ENCODE data around the gene ENO3. TPM values are rescaled to one million over a fixed set of nuclear protein-coding genes. Genes with fewer than 3 reads are reported as not detected.

The ENO3 gene
- total RNA-seq, 2 donors from 2014 or later = 32.1 to 47.9 TPM

DNA sequence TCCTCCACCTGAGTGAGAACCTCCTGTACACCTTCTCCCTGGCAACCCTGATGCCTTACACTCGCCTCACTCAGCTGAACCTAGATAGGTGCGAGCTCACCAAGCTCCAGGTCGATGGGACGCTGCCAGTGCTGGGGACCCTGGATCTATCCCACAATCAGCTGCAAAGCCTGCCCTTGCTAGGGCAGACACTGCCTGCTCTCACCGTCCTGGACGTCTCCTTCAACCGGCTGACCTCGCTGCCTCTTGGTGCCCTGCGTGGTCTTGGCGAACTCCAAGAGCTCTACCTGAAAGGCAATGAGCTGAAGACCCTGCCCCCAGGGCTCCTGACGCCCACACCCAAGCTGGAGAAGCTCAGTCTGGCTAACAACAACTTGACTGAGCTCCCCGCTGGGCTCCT, 18.2 kb upstream of the ENO3 start:
- Mint-ChIP-seq H3K9me3 (no peaks in the 10 kb centered on the region), H3K36me3 (no peaks in the 10 kb centered on the region), H3K27ac (no peak overlapping the region)
- ATAC-seq (no peak), DNase-seq (ENCODE audit: low spot score in 2 of 2) (no peak)

GRCh38 chr17:4933646-4934045, 17.3 kb upstream of the ENO3 start:
- peak overlapping the region in 1 of 2 donors; percentile 56 for H3K27ac Mint-ChIP-seq
- no peaks in the 10 kb centered on the region for H3K9me3 Mint-ChIP-seq
- H3K36me3 Mint-ChIP-seq = peaks cover 0 to 6% of the 10 kb centered on the region in 2 donors
- ATAC-seq (no peak), DNase-seq (ENCODE audit: low spot score in 2 of 2) (no peak)

GRCh38 chr17:4934173-4934979, 16.5 kb upstream of the ENO3 start:
- H3K27ac Mint-ChIP-seq = peak overlapping the region; percentile 27 to 56
- H3K36me3 Mint-ChIP-seq = peaks cover 4 to 13% of the 10 kb centered on the region in 2 donors
- DNase-seq (ENCODE audit: low spot score in 2 of 2) = peak in 1 of 2 donors; percentile 78
- H3K9me3 Mint-ChIP-seq = no peaks in the 10 kb centered on the region
- peak in 1 of 2 donors; percentile 88 for ATAC-seq

DNA sequence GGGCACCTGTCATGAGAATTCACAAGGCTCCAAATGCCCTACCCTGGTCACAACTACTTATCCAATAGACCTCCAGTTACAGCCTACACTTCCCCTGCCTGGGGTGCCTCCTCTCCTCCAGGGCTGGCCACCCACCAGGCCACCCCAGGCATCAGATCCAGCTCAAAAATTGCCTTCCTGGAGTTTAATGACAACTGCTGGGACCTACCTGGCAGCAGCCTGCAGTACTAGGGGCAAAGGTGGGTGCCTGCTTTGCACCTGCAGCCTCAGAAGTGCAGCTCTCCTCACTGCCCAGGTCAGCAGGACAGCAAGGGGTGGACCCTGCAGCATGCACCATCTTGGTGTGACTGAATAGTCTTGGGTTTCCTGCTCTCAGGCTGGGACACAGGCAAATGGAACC, 15.3 kb upstream of the ENO3 start:
- Mint-ChIP-seq H3K27ac (peak overlapping the region in 1 of 2 donors; percentile 51), H3K9me3 (no peaks in the 10 kb centered on the region), H3K36me3 (peaks cover 11 to 22% of the 10 kb centered on the region in 2 donors)
- DNase-seq (ENCODE audit: low spot score in 2 of 2) (no peak), ATAC-seq (no peak)

DNA sequence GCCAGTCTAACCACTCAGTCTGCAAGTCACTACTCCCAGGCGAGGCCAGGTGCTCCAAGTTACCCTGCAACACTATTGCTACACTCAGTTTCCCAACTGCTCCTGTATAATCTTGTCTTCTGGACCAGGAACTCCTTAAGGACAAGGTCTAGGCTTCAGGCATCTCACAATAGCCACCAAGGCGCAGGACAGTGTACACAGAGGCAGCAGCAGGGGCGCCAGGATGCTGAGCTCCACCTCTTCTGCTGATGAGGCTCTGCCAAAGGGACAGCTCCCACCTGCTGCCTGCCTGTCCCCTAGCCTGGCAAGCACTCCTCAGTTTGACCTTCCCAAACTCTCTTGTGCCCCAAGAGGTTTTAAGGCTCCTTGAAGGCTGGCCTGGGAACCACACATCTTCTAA, 14.5 kb upstream of the ENO3 start:
- peak overlapping the region; percentile 51 to 70 for H3K27ac Mint-ChIP-seq
- DNase-seq (ENCODE audit: low spot score in 2 of 2) (no peak), ATAC-seq (no peak)
- peaks cover 19 to 30% of the 10 kb centered on the region in 2 donors for H3K36me3 Mint-ChIP-seq
- H3K9me3 Mint-ChIP-seq = no peaks in the 10 kb centered on the region

DNA sequence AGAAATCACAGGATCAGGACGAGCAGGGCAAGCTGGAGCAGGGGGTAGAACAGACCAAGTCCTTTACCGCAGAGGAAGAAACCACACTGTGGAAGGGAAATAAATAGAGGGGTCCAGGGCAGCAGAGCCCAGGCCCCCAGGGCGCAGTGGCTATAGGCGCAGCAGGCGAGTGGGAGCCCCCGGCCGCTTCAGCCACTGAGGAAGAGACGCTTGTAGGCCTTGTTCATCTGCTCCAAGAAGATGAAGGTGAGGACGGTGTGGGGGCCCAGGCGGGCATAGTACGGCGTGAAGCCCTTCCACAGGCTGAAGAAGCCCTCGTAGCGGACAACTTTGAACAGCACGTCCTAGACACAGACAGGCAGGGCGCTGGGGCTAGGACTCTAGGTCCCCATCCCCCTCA, 13.4 kb upstream of the ENO3 start:
- ATAC-seq = no peak
- H3K9me3 Mint-ChIP-seq = no peaks in the 10 kb centered on the region
- H3K36me3 Mint-ChIP-seq = peaks cover 30 to 41% of the 10 kb centered on the region in 2 donors
- no peak for DNase-seq (ENCODE audit: low spot score in 2 of 2)
- peak overlapping the region in 1 of 2 donors; percentile 51 for H3K27ac Mint-ChIP-seq

DNA sequence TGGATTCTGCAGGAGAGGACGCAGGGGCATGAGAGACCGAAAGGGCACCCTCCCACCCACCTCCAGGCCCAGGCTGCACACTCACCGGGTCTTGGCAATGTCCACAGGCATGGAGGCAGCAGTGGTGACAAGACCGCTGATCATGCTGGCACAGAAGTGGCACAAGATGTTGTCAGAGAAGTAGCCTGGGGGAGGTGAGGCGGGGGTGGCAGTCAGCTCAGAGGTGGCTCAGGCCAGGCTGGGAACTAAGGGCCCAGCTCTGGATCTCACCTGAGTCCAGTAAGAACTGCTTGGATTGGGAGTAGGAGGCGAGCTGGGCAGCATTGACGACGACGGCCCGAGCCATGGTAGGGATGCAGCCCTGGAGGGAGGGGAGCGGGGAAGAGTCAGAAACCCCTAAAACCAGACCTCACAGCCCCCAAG, 12.8 kb upstream of the ENO3 start:
- Mint-ChIP-seq H3K36me3 (peaks cover 35 to 46% of the 10 kb centered on the region in 2 donors), H3K9me3 (no peaks in the 10 kb centered on the region), H3K27ac (peak overlapping the region; percentile 87 to 98)
- DNase-seq (ENCODE audit: low spot score in 2 of 2) (no peak), ATAC-seq (no peak)

- Mint-ChIP-seq H3K9me3 (no peaks in the 10 kb centered on the region), H3K36me3 (peaks cover 39 to 52% of the 10 kb centered on the region in 2 donors), H3K27ac (peak overlapping the region; percentile 93 to 98)
- no peak for ATAC-seq
- no peak for DNase-seq (ENCODE audit: low spot score in 2 of 2)
These were observed 12.0 kb upstream of the ENO3 start for GRCh38 chr17:4938688-4939545.

GRCh38 chr17:4939546-4939795, 11.4 kb upstream of the ENO3 start:
- Mint-ChIP-seq H3K27ac (peak overlapping the region; percentile 93 to 98), H3K36me3 (peaks cover 43 to 57% of the 10 kb centered on the region in 2 donors), H3K9me3 (no peaks in the 10 kb centered on the region)
- DNase-seq (ENCODE audit: low spot score in 2 of 2) (no peak), ATAC-seq (peak in 1 of 2 donors; percentile 0)

DNA sequence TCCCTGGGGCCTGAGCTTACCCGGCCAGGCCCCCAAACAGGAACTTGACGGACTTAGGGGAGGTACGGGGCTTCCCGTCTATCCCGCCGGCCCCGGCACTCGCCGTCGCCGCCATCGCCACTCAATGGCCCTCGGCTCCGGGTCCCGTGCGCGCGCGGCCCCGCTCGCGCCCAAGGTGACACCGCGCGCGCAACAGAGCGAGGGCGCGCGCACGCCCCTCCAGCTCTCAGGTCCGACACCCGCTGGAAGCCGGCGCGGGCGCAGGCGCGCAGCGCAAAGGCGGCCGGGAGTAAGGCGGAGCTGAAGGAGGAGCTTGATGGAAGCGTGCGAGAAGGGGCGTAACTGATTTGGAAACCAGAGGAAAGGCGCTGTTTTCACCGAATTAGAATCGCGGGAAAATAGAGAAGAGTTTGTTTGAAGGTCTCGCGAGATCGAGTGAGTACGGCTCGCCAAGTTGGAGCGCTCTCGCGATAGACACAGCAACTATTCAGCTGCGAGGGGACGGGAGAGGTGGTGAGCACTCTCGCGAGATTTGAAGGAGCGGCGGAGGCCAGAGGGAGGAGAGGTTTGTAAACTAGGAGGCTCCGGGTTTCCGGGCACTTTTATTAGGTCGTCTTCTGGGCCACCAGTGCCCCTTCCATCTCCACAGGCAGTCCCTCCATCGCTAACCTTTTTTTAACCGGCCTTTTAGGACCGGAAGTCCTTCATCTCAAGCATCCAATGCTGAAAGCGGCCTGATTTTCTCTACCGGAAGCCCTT, 10.9 kb upstream of the ENO3 start, which contains the start of the genes RNF167 and SLC25A11:
RNF167 (plus strand) TSS at position 473 of the 759 bp plus-strand sequence. CDS start 642 bp downstream, outside the sequence.
SLC25A11 (minus strand) TSS at position 251 of the 759 bp plus-strand sequence; CDS start at position 115, 136 bp downstream.
- DNase-seq (ENCODE audit: low spot score in 2 of 2) (peak; percentile 96 to 97), ATAC-seq (peak; percentile 83 to 84)
- Mint-ChIP-seq H3K36me3 (peaks cover 48 to 62% of the 10 kb centered on the region in 2 donors), H3K27ac (peak within 1 kb of the TSS; percentile 97 to 98), H3K9me3 (no peaks in the 10 kb centered on the region)

GRCh38 chr17:4940555-4941318, 10.2 kb upstream of the ENO3 start:
- peak in 1 of 2 donors; percentile 78 for DNase-seq (ENCODE audit: low spot score in 2 of 2)
- peak overlapping the region; percentile 97 to 98 for H3K27ac Mint-ChIP-seq
- peak in 1 of 2 donors; percentile 7 for ATAC-seq
- H3K36me3 Mint-ChIP-seq = peaks cover 56 to 70% of the 10 kb centered on the region in 2 donors
- H3K9me3 Mint-ChIP-seq = no peaks in the 10 kb centered on the region

GRCh38 chr17:4941319-4941610, 9.7 kb upstream of the ENO3 start:
- peak overlapping the region; percentile 97 to 98 for H3K27ac Mint-ChIP-seq
- no peaks in the 10 kb centered on the region for H3K9me3 Mint-ChIP-seq
- DNase-seq (ENCODE audit: low spot score in 2 of 2) = no peak
- H3K36me3 Mint-ChIP-seq = peaks cover 61 to 75% of the 10 kb centered on the region in 2 donors
- ATAC-seq = no peak

GRCh38 chr17:4942760-4943508, 8.0 kb upstream of the ENO3 start:
- no peak for ATAC-seq
- no peaks in the 10 kb centered on the region for H3K9me3 Mint-ChIP-seq
- H3K36me3 Mint-ChIP-seq = peaks cover 75 to 89% of the 10 kb centered on the region in 2 donors
- peak overlapping the region; percentile 97 to 98 for H3K27ac Mint-ChIP-seq
- DNase-seq (ENCODE audit: low spot score in 2 of 2) = no peak

DNA sequence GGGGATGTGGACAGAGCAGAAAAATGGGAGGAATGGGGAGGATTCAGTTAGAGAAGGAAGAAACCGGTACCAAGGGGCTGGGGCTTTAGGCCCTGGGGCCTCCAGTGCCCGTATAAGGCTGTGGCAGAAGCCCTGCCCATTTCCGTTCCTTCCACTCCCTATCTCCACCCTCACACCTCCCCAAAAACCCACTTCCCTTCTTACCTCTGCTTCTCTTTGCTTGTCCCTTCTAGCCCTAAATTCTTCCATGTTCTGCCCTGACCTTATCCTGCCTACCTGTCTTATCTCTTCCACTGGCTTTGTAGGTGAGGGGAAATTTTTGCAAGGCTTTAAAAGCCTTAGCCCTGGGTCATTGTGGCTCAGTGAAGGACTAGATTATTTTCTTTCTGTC, 6.8 kb upstream of the ENO3 start:
- peak; percentile 21 to 28 for ATAC-seq
- Mint-ChIP-seq H3K27ac (peak overlapping the region; percentile 98), H3K9me3 (no peaks in the 10 kb centered on the region), H3K36me3 (peaks cover 73 to 83% of the 10 kb centered on the region in 2 donors)
- peak in 1 of 2 donors; percentile 57 for DNase-seq (ENCODE audit: low spot score in 2 of 2)

DNA sequence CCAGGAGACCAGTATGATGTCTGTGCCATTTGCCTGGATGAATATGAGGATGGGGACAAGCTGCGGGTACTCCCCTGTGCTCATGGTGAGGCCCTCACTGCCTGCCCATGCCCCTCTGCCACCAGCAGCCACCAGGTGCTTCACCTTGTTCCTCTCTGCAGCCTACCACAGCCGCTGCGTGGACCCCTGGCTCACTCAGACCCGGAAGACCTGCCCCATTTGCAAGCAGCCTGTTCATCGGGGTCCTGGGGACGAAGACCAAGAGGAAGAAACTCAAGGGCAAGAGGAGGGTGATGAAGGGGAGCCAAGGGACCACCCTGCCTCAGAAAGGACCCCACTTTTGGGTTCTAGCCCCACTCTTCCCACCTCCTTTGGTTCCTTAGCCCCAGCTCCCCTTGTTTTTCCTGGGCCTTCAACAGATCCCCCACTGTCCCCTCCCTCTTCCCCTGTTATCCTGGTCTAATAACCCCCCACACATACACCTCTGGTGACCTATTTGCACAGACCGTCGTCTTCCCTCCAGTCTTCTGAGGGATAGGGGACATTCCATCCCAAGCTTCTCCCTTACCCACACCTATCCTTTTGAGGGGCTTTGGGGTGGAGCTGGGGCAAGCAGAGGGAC, 6.3 kb upstream of the ENO3 start:
- DNase-seq (ENCODE audit: low spot score in 2 of 2) = peak in 1 of 2 donors; percentile 50
- Mint-ChIP-seq H3K36me3 (peaks cover 69 to 81% of the 10 kb centered on the region in 2 donors), H3K9me3 (no peaks in the 10 kb centered on the region), H3K27ac (peak overlapping the region; percentile 98)
- peak in 1 of 2 donors; percentile 1 for ATAC-seq

Measured in activated naive CD4-positive, alpha-beta T cell treated with anti-CD3 and anti-CD28 coated beads, Interleukin-2, amount 50 U/mL, for 72 hours (primary cell).